ENCODE data around the gene SLC35E1. TPM values are rescaled to one million over a fixed set of nuclear protein-coding genes. Genes with fewer than 3 reads are reported as not detected.

SLC35E1 gene
- total and polyA plus RNA-seq, 2 of the 13 experiments (the other 11 are each of a cell fraction or from before 2014, with no cell fraction given): 21.2 to 46.5 TPM

DNA sequence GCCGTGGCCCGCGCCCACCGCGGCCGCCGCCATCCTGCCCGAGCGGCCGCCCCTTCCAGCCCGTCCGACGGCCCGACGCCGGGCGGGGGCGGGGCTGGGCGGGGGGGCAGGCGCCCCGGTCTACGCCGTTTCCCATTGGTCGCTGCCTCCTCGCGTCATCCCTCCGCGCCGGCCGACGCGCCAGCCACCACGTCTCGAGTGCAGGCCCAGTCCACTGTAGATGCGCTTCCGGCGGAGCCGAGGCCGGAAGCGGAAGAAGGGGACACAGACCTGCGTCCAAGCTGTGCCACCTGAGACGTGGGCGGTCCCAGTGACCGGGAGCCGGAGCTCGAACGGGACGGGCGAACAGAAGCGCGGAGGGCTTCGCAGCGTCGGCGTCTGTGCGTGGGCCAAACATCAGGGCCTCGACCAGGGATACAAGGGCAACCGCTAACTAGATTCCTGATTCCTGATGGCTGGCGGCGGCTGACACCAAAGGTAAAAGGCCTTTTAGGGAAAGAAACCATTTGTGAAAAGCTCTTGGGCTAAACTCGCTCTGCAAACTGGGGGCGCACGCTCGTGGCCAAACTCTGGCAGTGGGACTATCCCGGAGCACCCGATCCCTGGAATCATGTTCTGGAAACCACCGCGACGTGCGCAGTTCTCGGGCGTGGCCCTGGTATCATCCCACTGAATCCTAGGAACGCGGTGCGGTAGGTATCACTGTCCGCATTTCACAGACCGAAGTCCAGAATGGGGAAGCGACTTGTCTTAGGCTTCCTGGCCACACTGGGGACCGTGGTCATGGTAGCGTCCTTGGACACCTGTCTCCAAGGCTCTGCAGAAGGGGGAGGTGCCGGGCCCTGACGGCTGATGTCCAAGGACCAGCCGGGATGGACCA is at the start of gene SLC35E1 (continued):
- TF ChIP-seq, protein P1, sequence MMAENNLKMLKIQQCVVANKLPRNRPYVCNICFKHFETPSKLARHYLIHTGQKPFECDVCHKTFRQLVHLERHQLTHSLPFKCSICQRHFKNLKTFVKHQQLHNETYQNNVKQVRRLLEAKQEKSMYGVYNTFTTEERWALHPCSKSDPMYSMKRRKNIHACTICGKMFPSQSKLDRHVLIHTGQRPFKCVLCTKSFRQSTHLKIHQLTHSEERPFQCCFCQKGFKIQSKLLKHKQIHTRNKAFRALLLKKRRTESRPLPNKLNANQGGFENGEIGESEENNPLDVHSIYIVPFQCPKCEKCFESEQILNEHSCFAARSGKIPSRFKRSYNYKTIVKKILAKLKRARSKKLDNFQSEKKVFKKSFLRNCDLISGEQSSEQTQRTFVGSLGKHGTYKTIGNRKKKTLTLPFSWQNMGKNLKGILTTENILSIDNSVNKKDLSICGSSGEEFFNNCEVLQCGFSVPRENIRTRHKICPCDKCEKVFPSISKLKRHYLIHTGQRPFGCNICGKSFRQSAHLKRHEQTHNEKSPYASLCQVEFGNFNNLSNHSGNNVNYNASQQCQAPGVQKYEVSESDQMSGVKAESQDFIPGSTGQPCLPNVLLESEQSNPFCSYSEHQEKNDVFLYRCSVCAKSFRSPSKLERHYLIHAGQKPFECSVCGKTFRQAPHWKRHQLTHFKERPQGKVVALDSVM (CRISPR knock-in tag; IDR thresholded peaks at IDR 0.05): no peak
- TF ChIP-seq ZNF44 (CRISPR knock-in tag; IDR thresholded peaks at IDR 0.05) (no peak), ZBTB2 (CRISPR knock-in tag; IDR thresholded peaks at IDR 0.05; ENCODE audit: low read depth) (peak; percentile 95), HHEX (CRISPR knock-in tag; IDR thresholded peaks at IDR 0.05) (no peak), ZNF543 (CRISPR knock-in tag; IDR thresholded peaks at IDR 0.05) (no peak), ZNF318 (CRISPR knock-in tag; IDR thresholded peaks at IDR 0.05) (no peak), E2F1 (CRISPR knock-in tag; IDR thresholded peaks at IDR 0.05) (no peak), ZNF563 (CRISPR knock-in tag; IDR thresholded peaks at IDR 0.05) (peak; percentile 58), ZNF547 (CRISPR knock-in tag; IDR thresholded peaks at IDR 0.05) (peak; percentile 35; the same call in 1 of the 2 replicates), CHCHD3 (CRISPR knock-in tag; IDR thresholded peaks at IDR 0.05) (no peak), RBAK (CRISPR knock-in tag; IDR thresholded peaks at IDR 0.05) (no peak)
- TF ChIP-seq, protein P2, sequence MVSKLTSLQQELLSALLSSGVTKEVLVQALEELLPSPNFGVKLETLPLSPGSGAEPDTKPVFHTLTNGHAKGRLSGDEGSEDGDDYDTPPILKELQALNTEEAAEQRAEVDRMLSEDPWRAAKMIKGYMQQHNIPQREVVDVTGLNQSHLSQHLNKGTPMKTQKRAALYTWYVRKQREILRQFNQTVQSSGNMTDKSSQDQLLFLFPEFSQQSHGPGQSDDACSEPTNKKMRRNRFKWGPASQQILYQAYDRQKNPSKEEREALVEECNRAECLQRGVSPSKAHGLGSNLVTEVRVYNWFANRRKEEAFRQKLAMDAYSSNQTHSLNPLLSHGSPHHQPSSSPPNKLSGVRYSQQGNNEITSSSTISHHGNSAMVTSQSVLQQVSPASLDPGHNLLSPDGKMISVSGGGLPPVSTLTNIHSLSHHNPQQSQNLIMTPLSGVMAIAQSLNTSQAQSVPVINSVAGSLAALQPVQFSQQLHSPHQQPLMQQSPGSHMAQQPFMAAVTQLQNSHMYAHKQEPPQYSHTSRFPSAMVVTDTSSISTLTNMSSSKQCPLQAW (CRISPR knock-in tag; IDR thresholded peaks at IDR 0.05): peak; percentile 76

All from HepG2 (cell line).